Retinal pigment epithelial cell (primary cell): Measurements from ENCODE around the gene KCNE2.

Source experiments
- DNase-seq: peaks from one replicate; pipeline ENCODE4 v3.0.0-alpha.2; 2010; ENCODE audit warnings: low read depth
- H3K4me3 ChIP-seq: 2 replicates; pipeline ENCODE4 v1.5.1; 2011; ENCODE audit warnings: mild to moderate bottlenecking, low read length, control low read depth, moderate library complexity
- CTCF ChIP-seq: conservative IDR thresholded peaks from 2 replicates; pipeline ENCODE4 v1.5.1; 2011; ENCODE audit warnings: low read depth, low read length, control low read depth, inconsistent platforms

The KCNE2 gene

GRCh38 chr21:34351786-34352241 lies 12.0 kb upstream of the KCNE2 start:
- peak; percentile 76 for TF ChIP-seq CTCF
- H3K4me3 ChIP-seq: no peak overlapping the region
- no peak for DNase-seq

GRCh38 chr21:34352556-34352955 lies 11.2 kb upstream of the KCNE2 start:
- DNase-seq: no peak
- TF ChIP-seq CTCF: no peak
- H3K4me3 ChIP-seq: no peak overlapping the region

- TF ChIP-seq CTCF: no peak
- no peak for DNase-seq
- H3K4me3 ChIP-seq: no peak overlapping the region
These were observed 10.6 kb upstream of the KCNE2 start for GRCh38 chr21:34353182-34353581.

- no peak for DNase-seq
- no peak for TF ChIP-seq CTCF
These were observed 9.0 kb upstream of the KCNE2 start for GRCh38 chr21:34354836-34355235.

GRCh38 chr21:34355570-34355969 lies 8.2 kb upstream of the KCNE2 start:
- no peak for DNase-seq
- TF ChIP-seq CTCF: no peak
- no peak overlapping the region for H3K4me3 ChIP-seq

More at GRCh38 chr21:34354836-34355235, 9.0 kb upstream of the KCNE2 start:
- no peak overlapping the region for H3K4me3 ChIP-seq

- TF ChIP-seq CTCF: no peak
- DNase-seq: no peak
- H3K4me3 ChIP-seq: no peak overlapping the region
These were observed 5.9 kb upstream of the KCNE2 start for GRCh38 chr21:34357889-34358288.

- no peak for DNase-seq
- no peak overlapping the region for H3K4me3 ChIP-seq
- no peak for TF ChIP-seq CTCF
These were observed 4.9 kb upstream of the KCNE2 start for GRCh38 chr21:34358866-34359265.
